ENCODE data around the gene TMCC2. TPM values are rescaled to one million over a fixed set of nuclear protein-coding genes. Genes with fewer than 3 reads are reported as not detected.
A peak's percentile ranks its signal among the peaks of the same experiment; 100 is the strongest.

The TMCC2 gene
- polyA plus RNA-seq, 3 donors: 0.16 to 0.27 TPM; not detected in 1

- intact Hi-C loops (cut with micrococcal nuclease): no loop called here
- no peak for DNase-seq
- Histone ChIP-seq H3K4me3 (replicated peaks in 1 of 3; ENCODE audit: low read depth in 2 of 3, low read length in 3 of 3) (no peak overlapping the region), H3K27ac (ENCODE audit: low read depth in 1 of 2, low read length in 2 of 2) (no peak overlapping the region), H3K9ac (ENCODE audit: insufficient read depth, low read length, poor library complexity, severe bottlenecking) (no peak overlapping the region), H3K4me2 (replicated peaks; ENCODE audit: extremely low read depth, low read length, poor library complexity, severe bottlenecking) (no peak overlapping the region), H4K20me1 (ENCODE audit: insufficient read depth, low read length) (peaks cover 30% of the 10 kb centered on the region), H3K9me3 (replicated peaks in 1 of 2; ENCODE audit: control insufficient read depth in 1 of 2, insufficient read depth in 1 of 2, low read length in 2 of 2) (no peaks in the 10 kb centered on the region), H3K79me2 (ENCODE audit: insufficient read depth, low read length) (peaks cover 76% of the 10 kb centered on the region), H2AFZ (ENCODE audit: insufficient read depth, low read depth, low read length, poor library complexity, severe bottlenecking) (no peak overlapping the region), H3K4me1 (ENCODE audit: control insufficient read depth in 1 of 2, insufficient read depth in 2 of 2, low read length in 2 of 2) (peaks cover 27 to 29% of the 10 kb centered on the region in 2 donors), H3K27me3 (ENCODE audit: control insufficient read depth in 2 of 2, insufficient read depth in 2 of 2, low read length in 2 of 2) (no peaks in the 10 kb centered on the region), H3K36me3 (replicated peaks in 1 of 2; ENCODE audit: control insufficient read depth in 1 of 2, insufficient read depth in 2 of 2, low read length in 2 of 2) (no peaks in the 10 kb centered on the region)
- peaks cover 48% of the 10 kb centered on the region for H3K4me1 Mint-ChIP-seq
- TF ChIP-seq, protein P1, sequence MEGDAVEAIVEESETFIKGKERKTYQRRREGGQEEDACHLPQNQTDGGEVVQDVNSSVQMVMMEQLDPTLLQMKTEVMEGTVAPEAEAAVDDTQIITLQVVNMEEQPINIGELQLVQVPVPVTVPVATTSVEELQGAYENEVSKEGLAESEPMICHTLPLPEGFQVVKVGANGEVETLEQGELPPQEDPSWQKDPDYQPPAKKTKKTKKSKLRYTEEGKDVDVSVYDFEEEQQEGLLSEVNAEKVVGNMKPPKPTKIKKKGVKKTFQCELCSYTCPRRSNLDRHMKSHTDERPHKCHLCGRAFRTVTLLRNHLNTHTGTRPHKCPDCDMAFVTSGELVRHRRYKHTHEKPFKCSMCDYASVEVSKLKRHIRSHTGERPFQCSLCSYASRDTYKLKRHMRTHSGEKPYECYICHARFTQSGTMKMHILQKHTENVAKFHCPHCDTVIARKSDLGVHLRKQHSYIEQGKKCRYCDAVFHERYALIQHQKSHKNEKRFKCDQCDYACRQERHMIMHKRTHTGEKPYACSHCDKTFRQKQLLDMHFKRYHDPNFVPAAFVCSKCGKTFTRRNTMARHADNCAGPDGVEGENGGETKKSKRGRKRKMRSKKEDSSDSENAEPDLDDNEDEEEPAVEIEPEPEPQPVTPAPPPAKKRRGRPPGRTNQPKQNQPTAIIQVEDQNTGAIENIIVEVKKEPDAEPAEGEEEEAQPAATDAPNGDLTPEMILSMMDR (IDR thresholded peaks at IDR 0.05): no peak
- no peak overlapping the region for H3K27ac Mint-ChIP-seq
- WGBS (ENCODE audit: insufficient coverage): 86% methylated on average over 1 of the region's 3 CpGs
- H3K27me3 Mint-ChIP-seq (ENCODE audit: low read depth in 3 of 3): peaks cover 0 to 3% (median 1%) of the 10 kb centered on the region in 3 donors
- no peak overlapping the region for H3K4me3 Mint-ChIP-seq
- no peaks in the 10 kb centered on the region for H3K9me3 Mint-ChIP-seq
- peaks cover 0 to 2% of the 10 kb centered on the region in 2 donors for H3K36me3 Mint-ChIP-seq
These were observed 18.9 kb upstream of the TMCC2 start for GRCh38 chr1:205208811-205209210.

DNA sequence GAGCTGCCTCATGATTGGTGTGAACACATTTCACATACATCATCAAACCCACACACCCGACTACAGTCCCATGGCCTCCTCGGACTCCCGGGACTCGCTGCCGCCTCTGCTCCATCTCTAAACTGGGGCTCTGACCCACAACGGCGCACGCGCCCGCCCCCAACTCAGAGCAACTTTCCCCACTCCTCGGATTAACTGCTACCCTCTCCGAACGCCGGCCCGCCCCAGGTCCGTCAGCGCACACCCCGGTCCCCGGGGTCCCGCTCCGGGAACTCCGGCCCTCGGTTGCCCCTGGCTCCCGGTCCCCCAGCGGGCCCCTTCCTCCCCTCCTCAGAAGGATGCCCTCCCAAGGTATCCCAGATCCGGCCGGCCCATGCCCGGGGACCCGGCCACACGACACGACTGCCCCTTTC is 17.0 kb upstream of the TMCC2 start:
- Mint-ChIP-seq H3K27ac (peak overlapping the region; percentile 72 to 97 (median 94)), H3K4me1 (peaks cover 54% of the 10 kb centered on the region), H3K36me3 (peaks cover 0 to 2% of the 10 kb centered on the region in 2 donors), H3K4me3 (peak overlapping the region; percentile 96 to 98), H3K9me3 (no peaks in the 10 kb centered on the region), H3K27me3 (ENCODE audit: low read depth in 3 of 3) (peaks cover 0 to 3% (median 1%) of the 10 kb centered on the region in 3 donors)
- Histone ChIP-seq H3K4me2 (replicated peaks; ENCODE audit: extremely low read depth, low read length, poor library complexity, severe bottlenecking) (peak overlapping the region; percentile 97), H2AFZ (ENCODE audit: insufficient read depth, low read depth, low read length, poor library complexity, severe bottlenecking) (peak overlapping the region; percentile 94), H3K27ac (ENCODE audit: low read depth in 1 of 2, low read length in 2 of 2) (peak overlapping the region; percentile 81 to 85), H3K27me3 (ENCODE audit: control insufficient read depth in 2 of 2, insufficient read depth in 2 of 2, low read length in 2 of 2) (no peaks in the 10 kb centered on the region), H3K9ac (ENCODE audit: insufficient read depth, low read length, poor library complexity, severe bottlenecking) (peak overlapping the region; percentile 81), H3K36me3 (replicated peaks in 1 of 2; ENCODE audit: control insufficient read depth in 1 of 2, insufficient read depth in 2 of 2, low read length in 2 of 2) (no peaks in the 10 kb centered on the region), H3K9me3 (replicated peaks in 1 of 2; ENCODE audit: control insufficient read depth in 1 of 2, insufficient read depth in 1 of 2, low read length in 2 of 2) (no peaks in the 10 kb centered on the region), H3K4me1 (ENCODE audit: control insufficient read depth in 1 of 2, insufficient read depth in 2 of 2, low read length in 2 of 2) (peaks cover 43 to 46% of the 10 kb centered on the region in 2 donors), H3K4me3 (replicated peaks in 1 of 3; ENCODE audit: low read depth in 2 of 3, low read length in 3 of 3) (peak overlapping the region; percentile 72 to 98 (median 89)), H3K79me2 (ENCODE audit: insufficient read depth, low read length) (peaks cover 57% of the 10 kb centered on the region), H4K20me1 (ENCODE audit: insufficient read depth, low read length) (peaks cover 10% of the 10 kb centered on the region)
- WGBS (ENCODE audit: insufficient coverage): under 1% methylated on average over 30 of the region's 31 CpGs
- TF ChIP-seq, protein P1 (IDR thresholded peaks at IDR 0.05): no peak
- DNase-seq: no peak
- intact Hi-C loops (cut with micrococcal nuclease): loop anchor here (5.0 kb wide), 1 partner anchor 88 kb away; the partner anchor contains the start of gene RBBP5 (in 2 of the 2)
